Kidney epithelial cell (primary cell): ENCODE measurements around the gene SRXN1. TPM values are rescaled to one million over a fixed set of nuclear protein-coding genes. Genes with fewer than 3 reads are reported as not detected.

Experiments
- DNase-seq: peaks from one replicate; pipeline ENCODE4 v3.0.0-alpha.2; 2010; ENCODE audit warnings: low read depth
- H3K27me3 ChIP-seq: 2 replicates; pipeline ENCODE4 v1.6.0; 2011; ENCODE audit warnings: low read length; ENCODE audit not compliant: control insufficient read depth, insufficient read depth
- H3K36me3 ChIP-seq: 2 replicates; pipeline ENCODE4 v1.5.1; 2011; ENCODE audit warnings: low read length; ENCODE audit not compliant: control insufficient read depth, insufficient read depth
- H3K4me3 ChIP-seq: 2 replicates; pipeline ENCODE4 v1.5.1; 2011; ENCODE audit warnings: low read depth, mild to moderate bottlenecking, control low read depth, low read length
- CTCF ChIP-seq: IDR thresholded peaks from 2 replicates; pipeline ENCODE4 v1.5.1; 2011; ENCODE audit warnings: mild to moderate bottlenecking, moderate library complexity, low read length, control low read depth, inconsistent platforms; ENCODE audit not compliant: insufficient read depth, poor library complexity, severe bottlenecking
- total RNA-seq: library from RNA; depleted of rRNA; stranded (reverse); fragments of >200 nt; gene quantifications from 2 replicates; pipeline ENCODE4 v1.2.3, GENCODE V29; 2015

Gene SRXN1
- total RNA-seq, 1 donor from 2014 or later = 31.4 TPM

GRCh38 chr20:600736-601135 lies 52.3 kb downstream of the SRXN1 start:
- no peaks in the 10 kb centered on the region for H3K36me3 ChIP-seq
- TF ChIP-seq CTCF = no peak
- no peak overlapping the region for H3K4me3 ChIP-seq
- H3K27me3 ChIP-seq = peaks cover 3% of the 10 kb centered on the region
- no peak for DNase-seq

- Histone ChIP-seq H3K36me3 (no peaks in the 10 kb centered on the region), H3K27me3 (no peaks in the 10 kb centered on the region), H3K4me3 (no peak overlapping the region)
- no peak for TF ChIP-seq CTCF
- no peak for DNase-seq
These were observed 52.9 kb downstream of the SRXN1 start for GRCh38 chr20:600141-600540.

GRCh38 chr20:598133-598850 lies 54.7 kb downstream of the SRXN1 start:
- TF ChIP-seq CTCF = no peak
- no peak overlapping the region for H3K4me3 ChIP-seq
- no peaks in the 10 kb centered on the region for H3K27me3 ChIP-seq
- no peak for DNase-seq
- H3K36me3 ChIP-seq = no peaks in the 10 kb centered on the region

- no peak for TF ChIP-seq CTCF
- DNase-seq = no peak
- no peaks in the 10 kb centered on the region for H3K27me3 ChIP-seq
- H3K4me3 ChIP-seq = no peak overlapping the region
- H3K36me3 ChIP-seq = no peaks in the 10 kb centered on the region
These were observed 55.4 kb downstream of the SRXN1 start for GRCh38 chr20:597560-597959.

Other genes starting within 250 kb of the SRXN1 start
- gene RBCK1, start 244.9 kb downstream of the SRXN1 start, total RNA-seq = 292 and 371 TPM in 2 replicates
- 38.5 and 40.7 TPM in 2 replicates for gene TBC1D20, start 190.7 kb downstream of the SRXN1 start, total RNA-seq
- gene CSNK2A1, start 109.4 kb downstream of the SRXN1 start, total RNA-seq = 199 and 228 TPM in 2 replicates
- gene TCF15, start 42.9 kb downstream of the SRXN1 start, total RNA-seq = 0.07 and 1.5 TPM in 2 replicates
- not detected in 2 replicates for gene SCRT2, start 22.6 kb upstream of the SRXN1 start, total RNA-seq
- gene SLC52A3, start 115.3 kb upstream of the SRXN1 start, total RNA-seq = 2.7 and 2.8 TPM in 2 replicates
- gene FAM110A, start 180.5 kb upstream of the SRXN1 start, total RNA-seq = 6.2 and 8.5 TPM in 2 replicates